HepG2 (cell line): ENCODE data around the gene FIBCD1. TPM values are rescaled to one million over a fixed set of nuclear protein-coding genes. Genes with fewer than 3 reads are reported as not detected.

Experiments used
- ATAC-seq: fragments of 200-7000 bp; cut with Tn5 transposase; 3 replicates; pipeline ENCODE4 v1.9.1; 2020; ENCODE audit warnings: mild to moderate bottlenecking, moderate library complexity
- BruUV-seq: library from RNA; stranded (reverse); fragments of 400-500 nt; replicated peaks from 2 replicates; lab custom pipeline; 2021; lab: Mats Ljungman, UMichigan
- CTCF ChIA-PET: fragments of 300-600 bp; formaldehyde crosslinking; extraction: SDS; loops from one replicate; lab custom pipeline; 2021; ENCODE audit warnings: low total read pairs, inconsistent platforms, low intra/inter-chr PET ratio; lab: Yijun Ruan, JAX
- POLR2A ChIA-PET: fragments of 350-600 bp; sonication (Branson Sonifier 250); formaldehyde crosslinking; loops from one replicate; lab custom pipeline; 2020; ENCODE audit warnings: antibody characterized with exemption, inconsistent platforms; lab: Yijun Ruan, JAX
- DNase-seq: peaks from one replicate; pipeline ENCODE4 v3.0.0-alpha.2; 2015; ENCODE audit warnings: low spot score
- FAIRE-seq: peaks from 3 replicates; lab custom pipeline; 2011; peaks lifted over from hg19 to GRCh38; lab: Jason Lieb, UNC
- H2AFZ ChIP-seq: one replicate; pipeline ENCODE4 v1.6.1; 2011; ENCODE audit warnings: low read length, inconsistent platforms
- H3K27ac ChIP-seq: fragments of 300-600 bp; 3 replicates; pipeline ENCODE4 v1.8.0; 2011; ENCODE audit warnings: mixed run types, mild to moderate bottlenecking, mixed read lengths, low read length, inconsistent platforms; ENCODE audit not compliant: insufficient read depth; ENCODE audit errors: extremely low read length
- H3K27me3 ChIP-seq, 2 experiments: fragments of 200-600 bp in 1 of 2; 2 replicates in 1 of 2; 3 replicates in 1 of 2; pipeline versions ENCODE4 v1.6.0 to v1.8.0; 2011; ENCODE audit warnings: low read length in 2 of 2, mild to moderate bottlenecking in 2 of 2, moderate library complexity in 2 of 2, inconsistent platforms in 1 of 2; ENCODE audit not compliant: insufficient read depth in 2 of 2, control insufficient read depth in 1 of 2
- H3K36me3 ChIP-seq, 2 experiments: fragments of 200-600 bp in 1 of 2; replicated peaks in 1 of 2; 2 replicates in 1 of 2; 3 replicates in 1 of 2; pipeline versions ENCODE4 v1.5.1 to v1.8.0; 2011; ENCODE audit warnings: low read length in 2 of 2, inconsistent platforms in 1 of 2; ENCODE audit not compliant: insufficient read depth in 2 of 2, control insufficient read depth in 1 of 2
- H3K4me1 ChIP-seq: 2 replicates; pipeline ENCODE4 v1.5.1; 2012; ENCODE audit warnings: low read length, inconsistent platforms; ENCODE audit not compliant: insufficient read depth
- H3K4me2 ChIP-seq: 2 replicates; pipeline ENCODE4 v1.6.0; 2011; ENCODE audit warnings: low read depth, low read length, inconsistent platforms
- H3K4me3 ChIP-seq, 3 experiments: fragments of 200-600 bp in 1 of 3; sonication (generic), shearing (Covaris generic) in 1 of 3; replicated peaks in 1 of 3; 2 replicates each; pipeline ENCODE4 v1.5.1; 2011 to 2016; ENCODE audit warnings: low read length in 3 of 3, inconsistent platforms in 2 of 3, low read depth in 2 of 3, mild to moderate bottlenecking in 2 of 3, control low read depth in 1 of 3, mixed read lengths in 1 of 3; ENCODE audit not compliant: insufficient read depth in 1 of 3
- H3K79me2 ChIP-seq: one replicate; pipeline ENCODE4 v1.6.1; 2011; ENCODE audit warnings: low read length, inconsistent platforms; ENCODE audit not compliant: insufficient read depth
- H3K9ac ChIP-seq: 2 replicates; pipeline ENCODE4 v1.6.0; 2011; ENCODE audit warnings: mild to moderate bottlenecking, low read depth, low read length, inconsistent platforms; ENCODE audit not compliant: insufficient read depth
- H3K9me3 ChIP-seq: 2 replicates; pipeline ENCODE4 v1.5.1; 2012; ENCODE audit warnings: mild to moderate bottlenecking, low read length
- H4K20me1 ChIP-seq: 2 replicates; pipeline ENCODE4 v1.6.0; 2011; ENCODE audit warnings: inconsistent platforms, mild to moderate bottlenecking, low read length, moderate library complexity; ENCODE audit not compliant: insufficient read depth
- WGBS: methylation state at CpG from one replicate; pipeline ENCODE4 v1.1.6; 2017; ENCODE audit warnings: low lambda C conversion rate; 5-methylcytosine and 5-hydroxymethylcytosine counted together
- in situ Hi-C: cut with HindIII; loops from 2 replicates; pipeline ENCODE4 v1.10.0; 2017; ENCODE audit warnings: low pct_unique_long_range_greater_than_20kb; ENCODE audit not compliant: extremely low pct_ligation_motif_present
- intact Hi-C: fragments of 100-400 bp; cut with micrococcal nuclease; formaldehyde crosslinking; loops from one replicate; pipeline ENCODE4 v1.10.0; 2022; ENCODE audit not compliant: unreplicated experiment
- polyA plus RNA-seq, 8 experiments: library from polyadenylated mRNA; depleted of rRNA in 3 of 8; stranded (reverse) in 7 of 8; unstranded in 1 of 8; fragments of >200 nt; fragmentation: Illumina TruSeq in 4 of 8; extraction: Trizol in 4 of 8; gene quantifications; 2 replicates each; pipeline versions ENCODE4 v1.2.1 to v1.2.3, GENCODE V29; 2011 to 2016; ENCODE audit warnings: low read depth in 4 of 8, missing spikeins in 1 of 8, mixed read lengths in 1 of 8; ENCODE audit not compliant: insufficient read depth in 1 of 8
- total RNA-seq, 5 experiments: library from RNA; depleted of rRNA; stranded (reverse); fragments of >200 nt; fragmentation: Illumina TruSeq; extraction: Trizol; gene quantifications; 2 replicates each; pipeline ENCODE4 v1.2.3, GENCODE V29; 2016; ENCODE audit warnings: low read depth in 1 of 5
- TF ChIP-seq, protein P1 (sequence below), 2 experiments: sonication (generic) in 1 of 2; formaldehyde crosslinking in 1 of 2; IDR thresholded peaks; 2 replicates each; pipeline versions ENCODE4 v1.4.0 to v1.6.1; 2016 to 2020; ENCODE audit warnings: borderline replicate concordance in 1 of 2, low read depth in 1 of 2, mild to moderate bottlenecking in 1 of 2, missing genetic modification reagents in 1 of 2

FIBCD1 gene
- total and polyA plus RNA-seq, 2 of the 13 experiments (the other 11 are each of a cell fraction or from before 2014, with no cell fraction given) = 0.55 to 0.89 TPM

- ChIA-PET CTCF (no interaction called here), POLR2A (no interaction called here)
- peaks cover 9% of the 10 kb centered on the region; the same call in 1 of the 2 replicates for H3K4me1 ChIP-seq
- no peaks in the 10 kb centered on the region for H4K20me1 ChIP-seq
- TF ChIP-seq, protein P1, sequence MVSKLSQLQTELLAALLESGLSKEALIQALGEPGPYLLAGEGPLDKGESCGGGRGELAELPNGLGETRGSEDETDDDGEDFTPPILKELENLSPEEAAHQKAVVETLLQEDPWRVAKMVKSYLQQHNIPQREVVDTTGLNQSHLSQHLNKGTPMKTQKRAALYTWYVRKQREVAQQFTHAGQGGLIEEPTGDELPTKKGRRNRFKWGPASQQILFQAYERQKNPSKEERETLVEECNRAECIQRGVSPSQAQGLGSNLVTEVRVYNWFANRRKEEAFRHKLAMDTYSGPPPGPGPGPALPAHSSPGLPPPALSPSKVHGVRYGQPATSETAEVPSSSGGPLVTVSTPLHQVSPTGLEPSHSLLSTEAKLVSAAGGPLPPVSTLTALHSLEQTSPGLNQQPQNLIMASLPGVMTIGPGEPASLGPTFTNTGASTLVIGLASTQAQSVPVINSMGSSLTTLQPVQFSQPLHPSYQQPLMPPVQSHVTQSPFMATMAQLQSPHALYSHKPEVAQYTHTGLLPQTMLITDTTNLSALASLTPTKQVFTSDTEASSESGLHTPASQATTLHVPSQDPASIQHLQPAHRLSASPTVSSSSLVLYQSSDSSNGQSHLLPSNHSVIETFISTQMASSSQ (IDR thresholded peaks at IDR 0.05; ENCODE audit: low read depth) = no peak
- TF ChIP-seq, protein P1 (CRISPR knock-in tag; IDR thresholded peaks at IDR 0.05; ENCODE audit: borderline replicate concordance) = no peak
- H3K79me2 ChIP-seq = no peaks in the 10 kb centered on the region
- H3K9me3 ChIP-seq = no peaks in the 10 kb centered on the region
- 71% methylated on average over 4 of the region's 9 CpGs for WGBS
- ATAC-seq = no peak
- no peak for DNase-seq
- no peak overlapping the region for H3K9ac ChIP-seq
- no peak overlapping the region for H3K27ac ChIP-seq
- BruUV-seq = no TSS peak
- intact Hi-C loops (no loop called here), in situ Hi-C loops (no loop called here)
- H3K27me3 ChIP-seq = peaks cover 46 to 99% of the 10 kb centered on the region in 2 experiments
- no peak overlapping the region for H2AFZ ChIP-seq
- no peak overlapping the region for H3K4me2 ChIP-seq
- no peak for FAIRE-seq
- H3K4me3 ChIP-seq = no peak overlapping the region
- H3K36me3 ChIP-seq = no peaks in the 10 kb centered on the region
Measured at GRCh38 chr9:130918101-130918825, 20.8 kb downstream of the FIBCD1 start.
